Lung (tissue), 12 donors: ENCODE data around the gene SMARCE1. TPM values are rescaled to one million over a fixed set of nuclear protein-coding genes. Genes with fewer than 3 reads are reported as not detected.

ENCODE experiments used
- ATAC-seq: fragments of 200-7000 bp; cut with Tn5 transposase; one replicate; pipeline ENCODE4 v1.9.1; 2020; ENCODE audit warnings: moderate number of reproducible peaks; ENCODE audit not compliant: insufficient read depth, low FRiP score
- DNase-seq, 3 donors: peaks; one replicate each; pipeline ENCODE4 v3.0.0-alpha.2; 2013 to 2017
- H3K27ac ChIP-seq, 2 donors: one replicate each; pipeline ENCODE4 v1.5.1; 2013; ENCODE audit warnings: mild to moderate bottlenecking in 2 of 2, moderate library complexity in 2 of 2, control low read depth in 1 of 2, inconsistent platforms in 1 of 2, low read depth in 1 of 2, low read length in 1 of 2
- H3K27me3 ChIP-seq, 3 donors: one replicate each; pipeline ENCODE4 v1.5.1; 2013; ENCODE audit warnings: low read length in 2 of 3; ENCODE audit not compliant: control insufficient read depth in 3 of 3, insufficient read depth in 3 of 3
- H3K36me3 ChIP-seq, 4 donors: one replicate each; pipeline ENCODE4 v1.5.1; 2013; ENCODE audit warnings: low read length in 4 of 4, mild to moderate bottlenecking in 1 of 4, moderate library complexity in 1 of 4; ENCODE audit not compliant: control insufficient read depth in 4 of 4, insufficient read depth in 4 of 4
- H3K4me1 ChIP-seq, 5 donors: one replicate each; pipeline ENCODE4 v1.5.1; 2013; ENCODE audit warnings: low read length in 5 of 5, mild to moderate bottlenecking in 2 of 5, moderate library complexity in 1 of 5; ENCODE audit not compliant: control insufficient read depth in 5 of 5, insufficient read depth in 5 of 5
- H3K4me3 ChIP-seq: one replicate; pipeline ENCODE4 v1.5.1; 2013; ENCODE audit warnings: mild to moderate bottlenecking, control low read depth, moderate library complexity
- H3K9ac ChIP-seq, 2 donors: one replicate each; pipeline ENCODE4 v1.5.1; 2013; ENCODE audit warnings: low read length in 2 of 2, control low read depth in 1 of 2; ENCODE audit not compliant: insufficient read depth in 1 of 2
- H3K9me3 ChIP-seq, 4 donors: one replicate each; pipeline ENCODE4 v1.5.1; 2013; ENCODE audit warnings: low read length in 3 of 4, mild to moderate bottlenecking in 1 of 4, moderate library complexity in 1 of 4; ENCODE audit not compliant: control insufficient read depth in 4 of 4, insufficient read depth in 3 of 4
- CTCF ChIP-seq: IDR thresholded peaks from 2 replicates; pipeline ENCODE4 v1.5.1; 2012; ENCODE audit warnings: mild to moderate bottlenecking; ENCODE audit errors: control extremely low read depth, extremely low read depth
- WGBS, 2 donors: extraction: QIAGEN DNeasy Blood & Tissue Kit; methylation state at CpG; one replicate each; pipeline ENCODE4 v1.1.7; 2013; 5-methylcytosine and 5-hydroxymethylcytosine counted together
- polyA plus RNA-seq, 2 donors: library from polyadenylated mRNA; stranded (reverse); fragments of 200-250 nt; gene quantifications; one replicate each; pipeline ENCODE4 v1.2.1, GENCODE V29; 2013
- total RNA-seq, 2 donors: library from RNA; depleted of rRNA in 1 of 2; stranded (reverse); fragments of >200 nt in 1 of 2; gene quantifications; one replicate each; pipeline ENCODE4 v1.2.1, GENCODE V29; 2014 to 2021
- donor health status: control.
- donor health status: control.
- donor health status: Bipolar disorder and iron deficiency.
- donor health status: healthy.
- donor health status: DM: yes; HTN: yes; CAD: no.

Gene SMARCE1
- total and polyA plus RNA-seq, 4 donors: 55.2 to 137 (median 67.3) TPM

GRCh38 chr17:40577611-40578065, 70.0 kb downstream of the SMARCE1 start:
- no peak overlapping the region for H3K4me3 ChIP-seq
- ATAC-seq (no peak), DNase-seq (no peak)
- no peak for TF ChIP-seq CTCF
- H3K27ac ChIP-seq: no peak overlapping the region
- peaks cover 0 to 6% (median 0%) of the 10 kb centered on the region in 4 donors for H3K9me3 ChIP-seq
- H3K4me1 ChIP-seq: peaks cover 0 to 9% (median 0%) of the 10 kb centered on the region in 5 donors
- no peaks in the 10 kb centered on the region for H3K36me3 ChIP-seq
- 86 to 89% methylated on average over 5 of the region's 5 CpGs for WGBS, 2 donors
- no peaks in the 10 kb centered on the region for H3K27me3 ChIP-seq
- no peak overlapping the region for H3K9ac ChIP-seq

DNA sequence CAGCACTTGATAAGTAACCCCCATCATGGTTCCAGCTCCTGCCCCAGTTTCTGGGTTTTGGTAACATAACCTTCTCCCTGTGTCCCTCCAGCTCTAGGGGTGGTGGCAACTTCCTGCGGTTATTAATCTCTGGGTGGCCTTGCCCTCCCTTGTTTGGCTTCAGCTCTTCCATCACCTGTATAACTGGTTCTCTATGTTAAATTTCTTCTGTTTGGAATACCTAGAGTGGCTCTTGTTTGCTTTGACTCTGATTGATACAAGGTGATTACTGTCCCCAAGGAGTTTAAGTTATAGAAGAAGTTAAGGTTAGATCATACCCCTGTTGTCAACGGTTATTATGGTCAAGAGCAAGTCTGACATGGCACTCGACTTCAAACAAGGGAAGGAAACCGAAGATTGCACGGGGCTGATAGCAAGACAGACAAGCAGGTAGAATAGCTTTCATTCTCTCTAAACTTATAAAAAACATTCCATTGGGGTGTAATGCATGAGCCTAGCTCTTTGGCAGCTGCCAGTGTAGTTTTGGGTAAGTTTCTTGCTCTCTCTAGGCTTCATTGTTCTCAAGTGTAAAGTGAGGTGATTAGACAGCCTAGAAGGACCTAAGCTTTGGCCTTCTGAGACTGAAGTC, 71.4 kb downstream of the SMARCE1 start:
- no peak overlapping the region for H3K4me3 ChIP-seq
- peaks cover 0 to 6% (median 0%) of the 10 kb centered on the region in 4 donors for H3K9me3 ChIP-seq
- no peak overlapping the region for H3K27ac ChIP-seq
- no peak overlapping the region for H3K9ac ChIP-seq
- H3K4me1 ChIP-seq: peaks cover 0 to 9% (median 0%) of the 10 kb centered on the region in 5 donors
- no peak for ATAC-seq
- H3K36me3 ChIP-seq: no peaks in the 10 kb centered on the region
- WGBS, 2 donors: 38 to 41% methylated on average over 5 of the region's 5 CpGs
- TF ChIP-seq CTCF: no peak
- H3K27me3 ChIP-seq: no peaks in the 10 kb centered on the region
- peak in 1 of 3 donors; percentile 17 for DNase-seq

Other genes with a start within 250 kb of the SMARCE1 start
- gene TOP2A, start 229.9 kb downstream of the SMARCE1 start, total RNA-seq: 10 to 100 TPM in 1 of 2 donors, 1 to 10 TPM in 1; 5.9 to 21.6 TPM
- gene TOP2A, start 229.9 kb downstream of the SMARCE1 start, polyA plus RNA-seq: 10 to 100 TPM in 1 of 2 donors, 1 to 10 TPM in 1; 2.6 to 13.4 TPM
- gene IGFBP4, start 204.4 kb downstream of the SMARCE1 start, total RNA-seq: 100 to 1,000 TPM; 205 to 565 TPM
- gene IGFBP4, start 204.4 kb downstream of the SMARCE1 start, polyA plus RNA-seq: 100 to 1,000 TPM; 197 to 225 TPM
- gene TNS4, start 146.2 kb downstream of the SMARCE1 start, total RNA-seq: 1 to 10 TPM in 1 of 2 donors, under 1 TPM in 1; 0.17 to 6.8 TPM
- gene TNS4, start 146.2 kb downstream of the SMARCE1 start, polyA plus RNA-seq: 1 to 10 TPM; 2.0 to 2.3 TPM
- 1 to 10 TPM; 1.8 to 4.0 TPM for gene CCR7, start 82.3 kb downstream of the SMARCE1 start, total RNA-seq
- 1 to 10 TPM; 2.1 to 5.9 TPM for gene CCR7, start 82.3 kb downstream of the SMARCE1 start, polyA plus RNA-seq
- under 1 TPM in 1 of 2 donors, not detected in 1; 0.18 TPM for gene KRT222, start 17.4 kb upstream of the SMARCE1 start, total RNA-seq
- gene KRT222, start 17.4 kb upstream of the SMARCE1 start, polyA plus RNA-seq: under 1 TPM; 0.10 to 0.26 TPM
- not detected for gene KRT24, start 55.9 kb upstream of the SMARCE1 start, total RNA-seq
- under 1 TPM; 0.05 to 0.08 TPM for gene KRT24, start 55.9 kb upstream of the SMARCE1 start, polyA plus RNA-seq
- gene KRT25, start 107.5 kb upstream of the SMARCE1 start, total RNA-seq: not detected
- not detected for gene KRT25, start 107.5 kb upstream of the SMARCE1 start, polyA plus RNA-seq
- not detected for gene KRT26, start 124.4 kb upstream of the SMARCE1 start, total RNA-seq
- not detected for gene KRT26, start 124.4 kb upstream of the SMARCE1 start, polyA plus RNA-seq
- gene KRT27, start 134.7 kb upstream of the SMARCE1 start, total RNA-seq: under 1 TPM; 0.14 to 0.71 TPM
- 1 to 10 TPM in 1 of 2 donors, under 1 TPM in 1; 0.39 to 1.5 TPM for gene KRT27, start 134.7 kb upstream of the SMARCE1 start, polyA plus RNA-seq
- gene KRT28, start 152.1 kb upstream of the SMARCE1 start, total RNA-seq: not detected
- gene KRT28, start 152.1 kb upstream of the SMARCE1 start, polyA plus RNA-seq: not detected
- 10 to 100 TPM in 1 of 2 donors, 1 to 10 TPM in 1; 4.6 to 34.7 TPM for gene KRT10, start 174.8 kb upstream of the SMARCE1 start, total RNA-seq
- 10 to 100 TPM; 21.0 to 60.6 TPM for gene KRT10, start 174.8 kb upstream of the SMARCE1 start, polyA plus RNA-seq
- gene KRT12, start 219.4 kb upstream of the SMARCE1 start, total RNA-seq: not detected
- not detected for gene KRT12, start 219.4 kb upstream of the SMARCE1 start, polyA plus RNA-seq
- under 1 TPM in 1 of 2 donors, not detected in 1; 0.31 TPM for gene KRT20, start 237.4 kb upstream of the SMARCE1 start, total RNA-seq
- under 1 TPM in 1 of 2 donors, not detected in 1; 0.24 TPM for gene KRT20, start 237.4 kb upstream of the SMARCE1 start, polyA plus RNA-seq